Activated T-cell treated with anti-CD3 and anti-CD28 coated beads, Interleukin-2, amount 50 U/mL, for 24 hours (primary cell): ENCODE measurements around the gene CYBA.
"Not testable (repeated sequence)": the region's sequence is repeated elsewhere in the genome, so short reads cannot be mapped to it uniquely, and the experiment has no call there.

Experiments
- DNase-seq: peaks from one replicate; pipeline ENCODE4 v3.0.0-alpha.2; 2020
- H3K27ac Mint-ChIP-seq: 2 replicates; pipeline ENCODE4 v1.8.0; 2020; ENCODE audit warnings: mild to moderate bottlenecking, mixed read lengths
- H3K27me3 Mint-ChIP-seq: 2 replicates; pipeline ENCODE4 v1.8.0; 2020; ENCODE audit warnings: mixed read lengths
- H3K36me3 Mint-ChIP-seq: 2 replicates; pipeline ENCODE4 v1.8.0; 2020; ENCODE audit warnings: low read depth, mixed read lengths
- H3K4me1 Mint-ChIP-seq: 2 replicates; pipeline ENCODE4 v1.8.0; 2020; ENCODE audit warnings: low read depth, mixed read lengths
- H3K4me3 Mint-ChIP-seq: 2 replicates; pipeline ENCODE4 v1.8.0; 2020; ENCODE audit warnings: mild to moderate bottlenecking, moderate library complexity, mixed read lengths
- H3K9me3 Mint-ChIP-seq: 2 replicates; pipeline ENCODE4 v1.8.0; 2020; ENCODE audit warnings: mixed read lengths

Gene CYBA

GRCh38 chr16:88613911-88614817 is 36.7 kb downstream of the CYBA start:
- Mint-ChIP-seq H3K4me1 (peaks cover 24% of the 10 kb centered on the region), H3K9me3 (no peaks in the 10 kb centered on the region), H3K4me3 (no peak overlapping the region), H3K27ac (peak overlapping the region; percentile 17), H3K27me3 (no peaks in the 10 kb centered on the region), H3K36me3 (peaks cover 92% of the 10 kb centered on the region)
- no peak for DNase-seq

DNA sequence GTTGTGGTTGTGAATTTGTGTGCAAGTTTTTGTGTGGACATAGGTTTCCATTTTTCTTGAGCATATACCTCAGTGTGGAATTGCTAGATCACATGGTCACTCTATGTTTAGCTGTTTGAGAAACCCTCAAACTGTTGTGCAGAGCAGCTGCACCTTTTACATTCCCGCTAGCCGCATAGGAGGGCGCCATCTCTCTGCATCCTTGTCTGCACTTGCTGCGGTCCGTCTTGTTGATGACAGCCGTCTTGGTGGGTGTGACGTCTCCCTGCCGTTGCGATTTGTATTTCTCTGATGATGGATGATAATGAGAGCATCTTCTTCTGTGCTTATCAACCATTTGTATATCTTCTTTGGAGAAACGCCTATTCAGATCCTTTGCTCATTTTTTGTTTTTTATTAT is 37.6 kb downstream of the CYBA start:
- Mint-ChIP-seq H3K4me3 (no peak overlapping the region), H3K27ac (peak overlapping the region; percentile 2), H3K27me3 (no peaks in the 10 kb centered on the region), H3K9me3 (no peaks in the 10 kb centered on the region), H3K36me3 (peaks cover 91% of the 10 kb centered on the region), H3K4me1 (peaks cover 15% of the 10 kb centered on the region)
- DNase-seq: no peak

- Mint-ChIP-seq H3K4me3 (no peak overlapping the region), H3K36me3 (peaks cover 90% of the 10 kb centered on the region), H3K27me3 (no peaks in the 10 kb centered on the region), H3K9me3 (no peaks in the 10 kb centered on the region), H3K27ac (no peak overlapping the region), H3K4me1 (peaks cover 8% of the 10 kb centered on the region)
- DNase-seq: no peak
Observed at GRCh38 chr16:88610909-88611812, 39.7 kb downstream of the CYBA start.

DNA sequence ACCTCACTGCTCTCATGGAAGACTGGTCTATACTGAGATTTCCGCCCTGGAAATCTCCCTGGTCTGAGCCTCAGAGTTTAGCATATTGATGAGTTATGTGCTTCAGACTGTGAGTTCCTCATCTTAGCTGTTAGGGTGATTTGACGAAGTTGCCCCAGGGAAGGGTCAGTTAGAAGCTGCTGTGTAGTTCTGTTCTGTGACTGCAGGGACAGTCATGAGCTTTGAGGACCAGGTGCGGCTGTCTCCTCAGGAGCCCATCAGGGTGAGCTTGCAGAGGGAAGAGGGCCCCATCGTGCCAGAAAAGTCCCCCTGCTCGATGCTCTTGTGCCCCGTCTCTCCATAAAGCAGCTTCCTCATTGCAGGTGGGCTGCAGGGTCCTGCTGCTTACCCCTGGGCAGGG is 40.8 kb downstream of the CYBA start:
- peaks cover 5% of the 10 kb centered on the region for H3K4me1 Mint-ChIP-seq
- no peak overlapping the region for H3K27ac Mint-ChIP-seq
- H3K4me3 Mint-ChIP-seq: no peak overlapping the region
- peaks cover 89% of the 10 kb centered on the region for H3K36me3 Mint-ChIP-seq
- no peaks in the 10 kb centered on the region for H3K9me3 Mint-ChIP-seq
- DNase-seq: no peak
- H3K27me3 Mint-ChIP-seq: no peaks in the 10 kb centered on the region

- H3K27me3 Mint-ChIP-seq, H3K4me3 Mint-ChIP-seq, H3K4me1 Mint-ChIP-seq, DNase-seq, H3K9me3 Mint-ChIP-seq, H3K27ac Mint-ChIP-seq: not testable (repeated sequence)
- H3K36me3 Mint-ChIP-seq: peaks cover 90% of the 10 kb centered on the region
Observed at GRCh38 chr16:88609426-88609825, 41.4 kb downstream of the CYBA start.

- no peaks in the 10 kb centered on the region for H3K27me3 Mint-ChIP-seq
- H3K4me1 Mint-ChIP-seq: peaks cover 1% of the 10 kb centered on the region
- H3K4me3 Mint-ChIP-seq: no peak overlapping the region
- H3K27ac Mint-ChIP-seq: no peak overlapping the region
- H3K9me3 Mint-ChIP-seq: no peaks in the 10 kb centered on the region
- no peak for DNase-seq
- peaks cover 84% of the 10 kb centered on the region for H3K36me3 Mint-ChIP-seq
Observed at GRCh38 chr16:88608076-88608475, 42.8 kb downstream of the CYBA start.

DNA sequence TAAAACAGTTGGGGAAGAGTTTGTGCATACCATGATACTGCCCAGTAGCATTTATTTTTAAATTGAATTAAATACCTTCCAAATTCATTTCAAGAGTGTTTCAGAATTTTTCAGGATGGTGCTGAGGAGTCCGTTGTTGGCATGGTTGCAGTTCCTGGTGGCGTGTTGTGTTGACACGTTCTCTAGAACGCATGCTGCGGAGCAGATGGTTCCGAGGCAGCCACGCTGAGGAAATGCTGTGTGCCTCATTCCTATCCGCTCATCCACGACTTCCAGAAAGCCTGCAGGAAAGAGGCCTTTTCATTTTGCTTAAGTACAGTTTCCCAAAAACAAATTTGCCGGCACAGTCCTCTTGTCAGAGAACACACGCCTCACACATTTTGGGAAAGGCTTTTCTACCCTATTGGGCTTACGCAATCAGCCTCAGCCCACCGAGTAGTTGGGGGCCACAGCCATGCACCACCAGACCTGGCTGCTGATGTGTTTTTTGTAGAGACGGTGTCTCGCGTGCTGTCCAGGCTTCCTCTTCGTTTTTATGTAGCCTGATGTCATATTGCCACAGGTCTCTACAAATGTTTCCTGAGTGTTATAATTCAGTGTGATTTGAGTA is 44.6 kb downstream of the CYBA start:
- DNase-seq: no peak
- no peaks in the 10 kb centered on the region for H3K9me3 Mint-ChIP-seq
- no peak overlapping the region for H3K27ac Mint-ChIP-seq
- no peaks in the 10 kb centered on the region for H3K4me1 Mint-ChIP-seq
- no peaks in the 10 kb centered on the region for H3K27me3 Mint-ChIP-seq
- H3K36me3 Mint-ChIP-seq: peaks cover 87% of the 10 kb centered on the region
- no peak overlapping the region for H3K4me3 Mint-ChIP-seq

GRCh38 chr16:88605186-88606147 is 45.4 kb downstream of the CYBA start:
- Mint-ChIP-seq H3K4me1 (no peaks in the 10 kb centered on the region), H3K36me3 (peaks cover 87% of the 10 kb centered on the region), H3K27ac (no peak overlapping the region), H3K27me3 (no peaks in the 10 kb centered on the region), H3K4me3 (no peak overlapping the region), H3K9me3 (no peaks in the 10 kb centered on the region)
- DNase-seq: no peak

- DNase-seq: no peak
- H3K36me3 Mint-ChIP-seq: peaks cover 86% of the 10 kb centered on the region
- H3K9me3 Mint-ChIP-seq: no peaks in the 10 kb centered on the region
- H3K4me1 Mint-ChIP-seq: peaks cover 3% of the 10 kb centered on the region
- no peak overlapping the region for H3K27ac Mint-ChIP-seq
- no peak overlapping the region for H3K4me3 Mint-ChIP-seq
- no peaks in the 10 kb centered on the region for H3K27me3 Mint-ChIP-seq
Observed at GRCh38 chr16:88602091-88602490, 48.8 kb downstream of the CYBA start.

DNA sequence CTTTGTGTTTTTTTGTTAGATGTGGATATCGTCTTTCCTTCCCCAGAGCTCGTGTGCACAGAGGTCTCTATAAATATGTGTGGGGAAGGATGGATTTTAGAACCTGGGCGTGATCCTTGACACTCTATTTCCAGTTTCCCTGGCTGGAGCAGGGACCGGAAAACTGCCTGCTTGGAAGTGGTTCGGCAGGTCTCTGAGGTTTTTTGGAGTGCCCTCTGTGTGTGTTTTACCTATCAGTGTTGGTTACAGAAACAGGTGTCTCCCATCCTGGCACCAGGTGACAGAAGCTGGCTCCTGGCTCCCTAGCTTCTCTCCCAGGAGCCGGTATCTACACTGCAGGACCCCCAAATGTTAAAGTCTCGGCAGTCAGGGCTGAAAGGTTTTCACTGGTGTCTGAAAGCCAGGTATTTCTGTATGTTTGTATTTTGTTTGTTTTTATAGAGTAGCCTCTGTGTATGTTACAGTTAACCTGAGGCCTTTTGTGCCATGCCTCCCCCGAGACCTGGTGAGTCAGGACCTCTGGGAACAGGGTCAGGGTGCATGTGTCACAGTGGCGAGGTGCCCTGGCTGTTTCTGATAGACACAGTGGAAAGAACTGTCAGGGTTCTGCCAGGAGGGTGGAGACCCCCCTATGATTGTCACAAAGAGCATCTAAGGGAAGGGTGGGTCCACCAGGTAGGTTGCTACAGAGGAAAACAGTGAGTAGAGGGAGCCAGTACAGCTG is 49.4 kb downstream of the CYBA start:
- Mint-ChIP-seq H3K9me3 (no peaks in the 10 kb centered on the region), H3K27me3 (no peaks in the 10 kb centered on the region), H3K36me3 (peaks cover 85% of the 10 kb centered on the region), H3K4me1 (peaks cover 5% of the 10 kb centered on the region), H3K4me3 (no peak overlapping the region), H3K27ac (peak overlapping the region; percentile 5)
- DNase-seq: no peak

GRCh38 chr16:88600539-88600896 is 50.3 kb downstream of the CYBA start:
- Mint-ChIP-seq H3K27me3 (no peaks in the 10 kb centered on the region), H3K36me3 (peaks cover 83% of the 10 kb centered on the region), H3K4me3 (no peak overlapping the region), H3K27ac (no peak overlapping the region), H3K4me1 (peaks cover 11% of the 10 kb centered on the region), H3K9me3 (no peaks in the 10 kb centered on the region)
- DNase-seq: no peak

- Mint-ChIP-seq H3K4me1 (peaks cover 13% of the 10 kb centered on the region), H3K36me3 (peaks cover 83% of the 10 kb centered on the region), H3K4me3 (no peak overlapping the region), H3K27ac (no peak overlapping the region), H3K27me3 (no peaks in the 10 kb centered on the region), H3K9me3 (no peaks in the 10 kb centered on the region)
- no peak for DNase-seq
Observed at GRCh38 chr16:88599825-88600538, 50.9 kb downstream of the CYBA start.
